ENCODE data around the gene SNCG.

Gene SNCG

GRCh38 chr10:86961481-86962091, 3.2 kb downstream of the SNCG start:
- no peak for TF ChIP-seq CTCF (IDR thresholded peaks at IDR 0.05)

- no peak for TF ChIP-seq CTCF (IDR thresholded peaks at IDR 0.05)
Observed at GRCh38 chr10:86962136-86962980, 4.0 kb downstream of the SNCG start.

- TF ChIP-seq CTCF (IDR thresholded peaks at IDR 0.05) = no peak
Observed at GRCh38 chr10:86962981-86963310, 4.5 kb downstream of the SNCG start.

GRCh38 chr10:86963341-86963919, 5.0 kb downstream of the SNCG start:
- no peak for TF ChIP-seq CTCF (IDR thresholded peaks at IDR 0.05)

GRCh38 chr10:86964061-86964846, 5.9 kb downstream of the SNCG start:
- no peak for TF ChIP-seq CTCF (IDR thresholded peaks at IDR 0.05)

GRCh38 chr10:86964847-86965190, 6.4 kb downstream of the SNCG start:
- no peak for TF ChIP-seq CTCF (IDR thresholded peaks at IDR 0.05)

- no peak for TF ChIP-seq CTCF (IDR thresholded peaks at IDR 0.05)
Observed at GRCh38 chr10:86965986-86966654, 7.7 kb downstream of the SNCG start.

Data from LNCAP (cell line).